ENCODE results near the gene PELI1. TPM values are rescaled to one million over a fixed set of nuclear protein-coding genes. Genes with fewer than 3 reads are reported as not detected.

PELI1 gene
- total RNA-seq, 1 donor from 2014 or later, result 31.5 TPM

- DNase-seq (ENCODE audit: extremely low spot score, unreplicated experiment), result no peak
- H3K36me3 Mint-ChIP-seq (ENCODE audit: unreplicated experiment), result no peaks in the 10 kb centered on the region
Measured at GRCh38 chr2:64157792-64158191, 13.6 kb upstream of the PELI1 start.

GRCh38 chr2:64153811-64154210, 9.6 kb upstream of the PELI1 start:
- H3K27ac Mint-ChIP-seq (ENCODE audit: unreplicated experiment), result no peak overlapping the region
- no peak overlapping the region for H3K4me3 Mint-ChIP-seq (ENCODE audit: unreplicated experiment)
- TF ChIP-seq CTCF (IDR thresholded peaks at IDR 0.05), result no peak

More at GRCh38 chr2:64157792-64158191, 13.6 kb upstream of the PELI1 start:
- no peak overlapping the region for H3K27ac Mint-ChIP-seq (ENCODE audit: unreplicated experiment)
- H3K27me3 Mint-ChIP-seq (ENCODE audit: unreplicated experiment), result peaks cover 7% of the 10 kb centered on the region
- peaks cover 6% of the 10 kb centered on the region for H3K4me1 Mint-ChIP-seq (ENCODE audit: unreplicated experiment)
- no peak for TF ChIP-seq CTCF (IDR thresholded peaks at IDR 0.05)
- peaks cover 8% of the 10 kb centered on the region for H3K9me3 Mint-ChIP-seq (ENCODE audit: unreplicated experiment)
- no peak overlapping the region for H3K4me3 Mint-ChIP-seq (ENCODE audit: unreplicated experiment)

GRCh38 chr2:64151476-64151875, 7.3 kb upstream of the PELI1 start:
- H3K36me3 Mint-ChIP-seq (ENCODE audit: unreplicated experiment), result no peaks in the 10 kb centered on the region
- H3K4me1 Mint-ChIP-seq (ENCODE audit: unreplicated experiment), result peaks cover 5% of the 10 kb centered on the region
- TF ChIP-seq CTCF (IDR thresholded peaks at IDR 0.05), result no peak
- H3K27ac Mint-ChIP-seq (ENCODE audit: unreplicated experiment), result no peak overlapping the region
- H3K4me3 Mint-ChIP-seq (ENCODE audit: unreplicated experiment), result no peak overlapping the region
- peaks cover 8% of the 10 kb centered on the region for H3K9me3 Mint-ChIP-seq (ENCODE audit: unreplicated experiment)
- DNase-seq (ENCODE audit: extremely low spot score, unreplicated experiment), result no peak
- H3K27me3 Mint-ChIP-seq (ENCODE audit: unreplicated experiment), result peaks cover 7% of the 10 kb centered on the region

More at GRCh38 chr2:64153811-64154210, 9.6 kb upstream of the PELI1 start:
- Mint-ChIP-seq H3K36me3 (ENCODE audit: unreplicated experiment) (no peaks in the 10 kb centered on the region), H3K27me3 (ENCODE audit: unreplicated experiment) (peaks cover 7% of the 10 kb centered on the region), H3K4me1 (ENCODE audit: unreplicated experiment) (peaks cover 8% of the 10 kb centered on the region), H3K9me3 (ENCODE audit: unreplicated experiment) (peaks cover 8% of the 10 kb centered on the region)
- no peak for DNase-seq (ENCODE audit: extremely low spot score, unreplicated experiment)

- Mint-ChIP-seq H3K27ac (ENCODE audit: unreplicated experiment) (no peak overlapping the region), H3K27me3 (ENCODE audit: unreplicated experiment) (no peaks in the 10 kb centered on the region), H3K36me3 (ENCODE audit: unreplicated experiment) (peaks cover 2% of the 10 kb centered on the region), H3K4me3 (ENCODE audit: unreplicated experiment) (no peak overlapping the region), H3K4me1 (ENCODE audit: unreplicated experiment) (peaks cover 20% of the 10 kb centered on the region), H3K9me3 (ENCODE audit: unreplicated experiment) (no peaks in the 10 kb centered on the region)
- DNase-seq (ENCODE audit: extremely low spot score, unreplicated experiment), result no peak
- no peak for TF ChIP-seq CTCF (IDR thresholded peaks at IDR 0.05)
Measured at GRCh38 chr2:64145714-64146113, 1.5 kb upstream of the PELI1 start.

- Mint-ChIP-seq H3K27me3 (ENCODE audit: unreplicated experiment) (no peaks in the 10 kb centered on the region), H3K4me3 (ENCODE audit: unreplicated experiment) (no peak overlapping the region), H3K9me3 (ENCODE audit: unreplicated experiment) (no peaks in the 10 kb centered on the region), H3K36me3 (ENCODE audit: unreplicated experiment) (peaks cover 2% of the 10 kb centered on the region), H3K4me1 (ENCODE audit: unreplicated experiment) (peaks cover 26% of the 10 kb centered on the region), H3K27ac (ENCODE audit: unreplicated experiment) (no peak overlapping the region)
- no peak for DNase-seq (ENCODE audit: extremely low spot score, unreplicated experiment)
- no peak for TF ChIP-seq CTCF (IDR thresholded peaks at IDR 0.05)
Measured at GRCh38 chr2:64145119-64145518, 899 bp upstream of the PELI1 start.
